GM21390 (cell line): ENCODE measurements around the gene PRPS2.

Experiments
- ATAC-seq: cut with Tn5 transposase; IDR thresholded peaks from one replicate; pipeline ENCODE4 v1.9.1; 2021; ENCODE audit not compliant: unreplicated experiment

Gene PRPS2

GRCh38 chrX:12791257-12792228 is at the start of gene PRPS2:
Gene PRPS2, plus strand, starts transcription at chrX:12791412. Its CDS starts 86 bp downstream, at chrX:12791498.
- peak; percentile 81 for ATAC-seq

GRCh38 chrX:12741416-12741815 is 49.8 kb upstream of the PRPS2 start:
- no peak for ATAC-seq

GRCh38 chrX:12747433-12747832 is 43.8 kb upstream of the PRPS2 start:
- ATAC-seq: no peak

GRCh38 chrX:12751887-12752286 is 39.3 kb upstream of the PRPS2 start:
- ATAC-seq: no peak

- ATAC-seq: no peak
Observed at GRCh38 chrX:12753366-12753765, 37.8 kb upstream of the PRPS2 start.

- no peak for ATAC-seq
Observed at GRCh38 chrX:12758291-12758690, 32.9 kb upstream of the PRPS2 start.

- no peak for ATAC-seq
Observed at GRCh38 chrX:12767856-12768255, 23.4 kb upstream of the PRPS2 start.

- ATAC-seq: no peak
Observed at GRCh38 chrX:12768491-12768890, 22.7 kb upstream of the PRPS2 start.

- no peak for ATAC-seq
Observed at GRCh38 chrX:12770440-12770839, 20.8 kb upstream of the PRPS2 start.

- ATAC-seq: peak; percentile 100
Observed at GRCh38 chrX:12771445-12772069, 19.7 kb upstream of the PRPS2 start.

- no peak for ATAC-seq
Observed at GRCh38 chrX:12777670-12778069, 13.5 kb upstream of the PRPS2 start.

GRCh38 chrX:12779534-12779933 is 11.7 kb upstream of the PRPS2 start:
- no peak for ATAC-seq

- no peak for ATAC-seq
Observed at GRCh38 chrX:12788645-12789044, 2.6 kb upstream of the PRPS2 start.

- ATAC-seq: no peak
Observed at GRCh38 chrX:12789976-12790375, 1.2 kb upstream of the PRPS2 start.

- ATAC-seq: peak; percentile 17
Observed at GRCh38 chrX:12790885-12791256, 341 bp upstream of the PRPS2 start.

- ATAC-seq: no peak
Observed at GRCh38 chrX:12792711-12793110, 1.5 kb downstream of the PRPS2 start.

- ATAC-seq: no peak
Observed at GRCh38 chrX:12794654-12795053, 3.4 kb downstream of the PRPS2 start.

GRCh38 chrX:12798601-12799000 is 7.4 kb downstream of the PRPS2 start:
- no peak for ATAC-seq

- no peak for ATAC-seq
Observed at GRCh38 chrX:12799118-12799517, 7.9 kb downstream of the PRPS2 start.

GRCh38 chrX:12802741-12803140 is 11.5 kb downstream of the PRPS2 start:
- ATAC-seq: no peak

GRCh38 chrX:12804655-12805054 is 13.4 kb downstream of the PRPS2 start:
- ATAC-seq: no peak

- ATAC-seq: no peak
Observed at GRCh38 chrX:12805333-12805732, 14.1 kb downstream of the PRPS2 start.
